Stimulated activated naive CD4-positive, alpha-beta T cell (primary cell): ENCODE data around the gene ARSD.
"Not testable (repeated sequence)": the region's sequence is repeated elsewhere in the genome, so short reads cannot be mapped to it uniquely, and the experiment has no call there.

Experiments
- DNase-seq, 6 experiments: peaks; one replicate each; lab custom pipeline; 2025; lab: John Stamatoyannopoulos, UW

ARSD gene

DNA sequence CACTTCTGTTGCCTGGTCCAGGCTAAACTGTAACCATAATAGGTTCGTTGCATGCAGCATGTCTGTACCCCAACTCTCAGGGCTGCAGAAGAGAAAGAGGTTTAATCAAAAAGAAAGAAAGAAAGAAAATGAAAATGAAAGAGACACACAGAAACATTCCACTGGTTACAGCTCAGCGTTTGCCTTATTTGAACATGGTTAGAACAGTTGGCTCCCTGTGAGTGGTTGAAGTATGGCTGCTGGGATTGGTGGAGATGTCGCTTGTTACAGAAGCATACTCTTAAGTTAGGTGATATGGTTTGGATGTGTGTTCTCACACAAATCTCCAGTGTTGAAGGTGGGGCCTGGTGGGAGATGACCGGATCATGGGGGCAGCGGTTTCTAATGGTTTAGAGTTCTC is 36.3 kb downstream of the ARSD start:
- no peak for DNase-seq

DNA sequence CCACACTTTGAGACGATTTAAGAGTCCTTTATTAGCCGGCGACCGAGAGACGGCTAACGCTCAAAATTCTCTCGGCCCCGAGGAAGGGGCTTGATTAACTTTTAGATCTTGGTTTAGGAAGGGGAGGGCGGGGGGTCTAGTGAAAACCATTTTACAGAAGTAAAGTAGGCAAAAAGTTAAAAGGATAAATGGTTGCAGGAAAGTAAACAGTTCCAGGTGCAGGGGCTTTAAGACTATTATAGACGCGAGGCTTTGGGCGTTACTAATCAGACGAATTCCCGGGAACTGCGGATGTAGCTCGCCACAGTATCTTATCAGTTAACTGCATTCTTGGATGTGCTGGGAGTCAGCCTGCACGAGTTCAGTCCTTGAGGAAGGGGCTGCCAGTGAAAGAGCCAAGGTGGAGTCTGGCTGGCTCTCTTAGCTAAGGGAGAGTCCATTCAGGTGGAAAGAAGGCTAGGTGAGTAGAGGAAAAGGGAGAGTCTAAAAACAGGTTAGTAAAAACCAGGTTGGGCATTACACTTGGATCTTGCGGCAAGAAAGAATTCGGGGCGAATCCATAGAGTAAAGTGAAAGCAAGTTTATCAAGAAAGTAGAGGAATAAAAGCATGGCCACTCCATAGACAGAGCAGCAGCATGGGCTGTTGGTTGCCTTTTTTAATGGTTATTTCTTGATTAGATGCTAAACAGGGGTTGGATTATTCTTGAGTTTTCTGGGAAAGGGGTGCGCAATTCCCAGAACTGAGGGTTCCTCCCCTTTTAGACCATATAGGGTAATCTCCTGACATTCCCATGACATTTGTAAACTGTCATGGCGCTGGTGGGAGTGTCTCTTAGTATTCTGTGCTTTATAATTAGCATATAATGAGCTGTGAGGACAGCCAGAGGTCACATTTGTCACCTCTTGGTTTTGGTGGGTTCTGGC is 38.3 kb downstream of the ARSD start:
- not testable (repeated sequence) for DNase-seq

DNA sequence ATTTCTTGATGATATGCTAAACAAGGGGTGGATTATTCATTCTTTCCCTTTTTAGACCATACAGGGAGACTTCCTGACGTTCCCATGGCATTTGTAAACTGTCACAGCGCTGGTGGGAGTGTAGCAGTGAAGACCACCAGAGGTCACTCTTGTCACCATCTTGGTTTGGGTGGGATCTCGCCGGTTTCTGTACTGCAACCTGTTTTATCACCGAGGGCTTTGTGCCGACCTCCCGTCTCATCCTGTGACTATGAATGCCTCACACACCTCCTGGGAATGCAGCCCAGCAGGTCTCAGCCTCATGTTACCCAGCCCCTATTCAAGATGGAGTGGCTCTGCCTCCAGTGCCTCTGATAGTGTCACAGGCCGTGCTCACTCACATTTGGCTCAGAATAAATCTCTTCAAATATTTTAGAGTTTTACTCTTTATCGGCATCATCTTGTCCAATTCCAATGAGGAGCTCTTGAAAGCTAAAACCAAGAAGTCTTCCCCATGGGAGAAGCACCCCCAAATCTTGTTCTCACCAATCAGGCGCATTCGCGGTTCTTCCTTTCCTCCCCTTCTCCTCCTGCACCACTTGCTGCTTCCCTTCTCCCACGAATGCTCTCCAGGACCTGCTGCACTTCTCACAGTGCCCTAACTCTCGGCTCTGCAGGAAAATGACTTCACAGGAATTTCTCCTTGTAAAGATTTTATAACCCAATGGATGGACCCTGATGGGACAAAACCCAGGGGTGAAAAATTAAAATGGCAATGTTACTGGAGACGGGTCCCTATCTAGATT is 39.2 kb downstream of the ARSD start:
- DNase-seq: not testable (repeated sequence)

DNA sequence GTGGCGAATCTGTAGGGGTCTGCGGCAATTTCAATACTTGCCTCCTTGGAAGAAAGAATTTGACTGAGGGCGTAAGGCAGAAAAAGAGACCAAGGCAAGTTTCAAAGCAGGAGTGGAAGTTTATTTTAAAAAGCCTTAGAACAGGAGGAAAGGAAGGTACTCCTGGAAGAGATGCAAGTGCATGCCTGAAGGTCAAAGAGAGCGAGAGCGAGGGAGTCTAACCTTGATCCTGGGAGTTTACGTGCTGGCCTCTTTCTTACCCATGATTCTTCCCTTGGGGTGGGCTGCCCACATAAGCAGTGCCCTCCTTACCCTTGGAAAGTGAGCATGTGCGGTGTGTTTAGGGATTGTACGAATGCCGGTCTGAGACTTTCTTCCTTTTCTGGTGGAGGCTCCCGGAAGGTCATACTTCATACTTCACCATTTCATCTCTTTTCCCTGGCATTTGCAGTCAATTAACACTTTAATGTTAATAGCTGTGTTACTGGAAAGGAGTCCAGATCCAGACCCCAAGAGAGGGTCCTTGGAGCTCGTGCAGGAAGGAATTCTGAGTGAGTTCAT is 40.0 kb downstream of the ARSD start:
- DNase-seq: no peak

DNA sequence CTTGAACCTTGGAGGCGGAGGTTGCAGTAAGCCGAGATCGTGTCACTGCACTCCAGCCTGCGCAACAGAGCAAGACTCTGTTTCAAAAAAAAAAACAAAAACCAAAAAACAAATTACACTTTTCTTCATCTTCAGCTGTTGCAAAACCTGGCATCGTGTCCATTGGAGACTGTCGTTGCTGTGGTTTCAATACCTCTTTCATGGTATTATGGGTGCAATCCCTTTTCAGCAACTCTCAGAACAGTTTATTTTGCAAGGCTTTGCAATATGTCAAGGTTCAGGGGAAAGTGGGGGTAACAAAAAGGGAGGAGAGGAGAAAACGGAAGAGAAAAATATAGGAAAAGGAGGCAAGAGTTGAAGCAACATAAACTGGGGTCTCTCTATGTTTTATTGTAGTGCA is 40.8 kb downstream of the ARSD start:
- no peak for DNase-seq

DNA sequence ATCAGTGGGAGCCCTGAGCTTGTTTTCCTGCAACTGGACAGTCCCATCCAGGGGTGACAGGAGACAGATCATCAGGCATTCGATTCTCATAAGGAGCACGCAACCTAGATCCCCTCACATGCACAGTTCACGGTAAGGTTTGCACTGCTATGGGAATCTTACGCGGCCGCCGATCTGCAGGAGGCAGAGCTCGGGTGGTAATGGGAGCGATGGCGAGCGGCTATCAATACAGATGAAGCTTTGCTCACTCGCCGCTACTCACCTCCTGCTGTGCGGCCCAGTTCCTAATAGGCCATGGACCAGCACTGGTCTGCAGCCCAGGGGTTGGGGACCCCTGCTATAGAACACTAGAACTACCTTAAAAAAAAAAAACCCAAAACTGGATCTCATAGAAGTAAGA is 45.4 kb downstream of the ARSD start:
- DNase-seq: no peak

DNA sequence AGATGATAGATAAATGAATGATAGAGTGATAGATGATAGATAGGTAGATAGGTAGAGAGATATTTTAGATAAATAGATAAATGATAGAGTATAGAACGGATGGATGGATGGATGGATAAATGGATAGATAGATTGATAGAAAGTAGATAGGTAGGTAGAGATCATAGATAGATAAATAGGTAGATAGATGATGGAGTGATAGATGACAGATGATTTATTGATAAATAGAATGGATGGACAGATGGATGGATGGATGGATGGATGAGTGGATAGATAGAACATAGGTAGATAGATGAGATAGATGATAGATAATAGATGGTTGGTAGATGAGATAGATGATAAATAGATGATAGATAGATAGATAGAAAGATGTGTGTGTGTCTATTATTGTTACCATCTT is 49.5 kb downstream of the ARSD start:
- no peak for DNase-seq

DNA sequence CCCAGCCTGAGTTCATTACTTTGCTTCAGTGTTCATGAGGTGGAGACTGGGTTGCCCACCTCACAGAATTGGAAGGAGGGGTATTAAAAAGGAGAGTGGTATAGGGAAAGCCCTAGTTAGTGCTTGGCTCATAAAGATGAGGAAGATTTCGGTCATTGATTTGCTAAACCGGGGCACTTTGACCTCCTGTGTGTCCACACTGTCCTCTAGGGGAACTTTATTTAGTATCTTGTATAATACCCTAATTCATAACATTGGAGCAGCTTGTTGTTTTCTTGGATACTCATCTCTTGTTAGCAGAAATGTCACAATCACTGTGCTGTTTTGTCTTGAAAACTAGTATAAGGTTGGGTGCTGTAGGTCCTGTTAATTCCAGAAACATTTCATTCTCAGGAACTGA is 50.6 kb downstream of the ARSD start:
- DNase-seq: no peak

DNA sequence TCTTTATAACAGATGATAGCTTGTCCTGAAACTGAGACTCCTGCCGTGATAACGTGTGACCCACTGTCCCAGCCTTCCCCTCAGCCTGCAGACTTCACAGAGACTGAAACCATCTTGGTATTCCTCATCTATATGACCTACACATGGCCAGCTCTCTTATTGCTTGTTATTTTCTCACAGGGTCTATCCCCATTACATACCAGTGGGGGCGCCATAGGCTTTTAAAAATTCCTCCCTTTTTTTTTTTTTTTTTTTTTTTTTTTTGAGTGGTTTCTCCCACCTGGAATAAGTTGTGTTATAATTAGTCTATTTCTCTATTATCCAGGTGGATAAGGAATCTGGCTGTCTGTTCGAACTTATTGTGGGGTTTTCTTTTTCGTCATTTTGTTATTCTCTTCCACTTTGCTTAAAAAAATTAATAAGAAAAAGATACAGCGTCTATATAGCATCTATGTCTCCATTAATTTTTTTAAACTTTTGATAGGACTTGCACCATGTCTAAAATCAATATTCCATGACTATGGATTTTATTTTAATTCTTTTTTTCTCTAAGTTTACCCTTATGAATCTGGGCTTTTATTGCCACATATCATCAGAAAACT is 53.2 kb downstream of the ARSD start:
- no peak for DNase-seq

DNA sequence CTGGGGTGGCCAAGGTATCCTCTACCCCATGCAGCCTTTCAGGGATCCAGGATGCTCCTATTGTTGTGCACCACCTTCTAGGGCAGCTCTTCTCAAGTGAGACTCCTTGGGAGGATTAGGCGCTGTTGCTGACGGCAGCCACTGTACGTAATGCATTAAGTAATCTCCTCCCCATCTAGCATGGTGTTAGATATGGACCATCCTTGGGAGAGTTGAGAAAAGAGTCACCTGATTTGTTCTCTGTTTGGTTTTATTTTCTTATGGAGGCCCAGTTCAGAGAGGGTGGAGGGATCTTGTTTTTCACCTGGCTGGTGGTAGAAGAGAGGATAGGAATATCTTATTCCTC is 54.0 kb downstream of the ARSD start:
- no peak for DNase-seq

DNA sequence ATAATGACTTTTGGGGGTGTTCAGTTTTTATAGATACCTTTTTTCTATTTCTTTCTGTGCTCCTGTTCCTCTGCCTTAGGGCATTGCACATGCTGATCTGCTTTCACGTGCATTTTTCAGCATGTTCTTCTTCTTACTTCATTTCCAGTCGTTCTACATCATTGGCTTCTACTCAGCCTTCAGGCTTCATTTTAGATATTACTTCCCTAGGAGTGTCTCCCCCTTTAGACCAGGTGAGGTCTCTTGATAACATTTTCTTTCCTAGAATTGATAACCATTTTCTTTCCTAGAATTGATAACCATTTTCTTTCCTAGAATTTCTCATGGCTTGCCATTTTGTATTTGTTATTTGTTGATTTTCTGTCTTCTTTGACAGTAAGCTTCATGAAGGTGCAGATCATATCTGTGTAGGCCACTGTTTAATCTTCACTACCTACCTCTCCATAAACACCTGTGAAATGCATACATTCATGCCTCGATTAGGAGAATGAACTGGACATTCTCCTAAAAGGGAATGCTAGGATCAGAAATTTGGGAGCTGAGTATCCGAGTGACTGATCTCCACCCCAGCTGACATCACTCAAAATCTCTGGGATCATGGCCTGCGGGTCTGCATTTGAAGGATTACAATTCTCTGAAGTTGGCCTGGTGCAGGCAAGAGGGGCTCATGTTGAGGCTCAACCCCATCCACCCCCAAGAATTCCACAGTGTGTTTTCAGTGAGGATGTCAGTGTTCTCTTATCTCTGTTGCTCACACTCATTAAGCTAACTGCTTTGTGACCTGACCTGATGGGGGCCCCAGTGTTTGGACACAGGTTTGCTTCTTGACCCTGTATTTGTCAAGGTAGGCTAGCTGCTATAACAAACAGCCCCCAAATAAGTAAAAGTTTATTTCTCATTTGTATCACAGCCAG is 54.7 kb downstream of the ARSD start:
- no peak for DNase-seq

DNA sequence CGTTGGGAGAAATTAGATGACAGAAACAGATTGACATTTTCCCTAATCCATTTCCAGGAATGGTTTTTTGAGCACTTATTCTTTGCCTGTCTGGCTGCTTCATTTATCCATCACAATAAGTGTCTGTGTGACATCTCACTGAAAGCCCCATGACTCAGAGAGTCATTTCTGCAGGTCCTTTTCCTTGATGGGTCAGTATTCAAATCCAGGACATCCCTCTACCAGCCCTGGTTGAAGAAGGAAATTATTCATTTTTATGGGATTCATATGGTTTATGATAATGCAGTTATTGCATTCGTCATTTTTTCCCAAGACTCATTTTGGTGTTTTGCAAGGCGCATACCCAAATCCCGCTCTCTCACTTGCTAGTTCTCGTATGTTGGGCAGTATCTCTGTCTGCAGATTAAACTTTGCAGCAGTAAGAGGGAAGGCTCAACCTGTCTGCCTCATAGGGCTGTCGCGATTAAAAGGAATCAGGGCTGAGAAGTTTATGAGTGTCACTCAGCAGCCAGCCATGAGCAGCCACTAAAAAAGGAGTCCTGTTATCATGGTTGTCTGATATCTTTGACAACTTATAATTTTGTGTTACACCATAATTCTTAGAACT is 56.4 kb downstream of the ARSD start:
- DNase-seq: no peak

DNA sequence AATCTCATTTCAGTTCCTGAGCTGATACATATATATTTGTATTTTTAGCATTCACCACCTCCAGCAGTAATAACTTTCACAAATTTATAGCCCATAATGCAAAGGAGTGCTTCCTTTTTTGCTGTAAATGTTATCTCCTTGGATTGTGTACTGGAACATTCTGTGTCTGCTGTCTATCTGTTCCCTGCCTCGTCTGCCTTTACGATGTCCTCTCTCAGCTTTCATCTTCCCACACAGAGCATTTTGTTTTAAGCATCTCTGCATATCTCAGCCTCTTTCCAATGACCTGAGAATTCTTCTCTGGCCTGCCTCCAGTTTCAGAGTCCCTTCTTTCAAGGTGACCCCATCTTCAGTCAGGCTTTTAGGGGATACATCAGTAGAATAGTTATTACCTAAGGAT is 57.3 kb downstream of the ARSD start:
- no peak for DNase-seq

DNA sequence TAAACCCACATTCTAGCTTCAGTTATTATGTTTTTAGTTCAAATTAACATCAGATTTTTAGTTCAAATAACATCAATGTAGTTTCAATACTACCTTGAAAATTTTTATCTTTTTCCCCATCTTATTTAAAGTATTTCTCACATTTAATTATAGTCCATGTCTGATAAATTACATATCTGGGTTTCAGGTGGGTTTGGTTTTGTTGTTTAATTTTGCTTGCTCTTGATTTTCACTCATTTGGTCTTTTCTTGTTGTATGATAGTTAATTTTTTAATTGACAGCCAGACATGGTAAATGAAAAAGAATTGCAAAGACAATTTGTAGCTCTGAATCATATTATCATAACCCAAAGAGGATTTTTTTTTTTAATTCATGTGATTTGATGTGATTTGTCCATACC is 58.5 kb downstream of the ARSD start:
- no peak for DNase-seq

DNA sequence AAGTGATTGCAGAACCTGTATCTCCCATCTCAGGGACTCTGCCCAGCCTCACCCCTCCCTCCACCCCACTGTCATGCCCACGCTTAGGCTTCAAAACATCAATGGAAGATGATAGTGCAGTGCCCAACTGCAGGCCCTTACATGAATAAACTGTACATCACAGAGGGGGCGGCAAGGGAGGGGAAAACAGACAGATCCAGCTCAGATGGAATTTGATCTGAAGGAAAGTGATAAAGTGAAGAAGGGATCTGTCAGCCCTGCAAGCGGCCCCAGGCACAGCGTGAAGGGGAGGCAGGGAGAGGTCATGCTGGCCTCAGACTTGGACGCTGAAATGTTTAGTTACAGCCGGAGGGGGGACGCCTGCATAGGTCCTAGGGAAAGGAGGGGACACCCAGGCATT is 61.9 kb downstream of the ARSD start:
- no peak for DNase-seq

DNA sequence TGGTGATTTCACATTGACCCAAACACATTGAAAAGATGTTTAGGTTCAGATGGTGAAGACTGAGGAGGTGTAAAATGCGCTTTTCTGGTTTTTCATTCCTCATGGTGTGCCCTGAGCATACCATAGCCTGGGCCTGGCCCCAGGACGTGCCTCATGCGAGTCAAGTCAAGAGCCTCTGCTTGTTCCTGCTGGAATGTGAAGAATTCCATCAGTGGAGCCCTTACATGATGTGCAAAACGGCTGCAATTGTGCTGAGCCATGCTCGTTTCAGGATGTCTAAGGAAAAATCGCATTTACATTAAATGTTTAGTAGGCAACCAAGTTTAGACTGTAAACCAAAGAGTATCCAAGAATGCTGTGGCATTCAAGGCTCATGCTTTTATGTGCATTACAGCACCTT is 65.5 kb downstream of the ARSD start:
- no peak for DNase-seq

DNA sequence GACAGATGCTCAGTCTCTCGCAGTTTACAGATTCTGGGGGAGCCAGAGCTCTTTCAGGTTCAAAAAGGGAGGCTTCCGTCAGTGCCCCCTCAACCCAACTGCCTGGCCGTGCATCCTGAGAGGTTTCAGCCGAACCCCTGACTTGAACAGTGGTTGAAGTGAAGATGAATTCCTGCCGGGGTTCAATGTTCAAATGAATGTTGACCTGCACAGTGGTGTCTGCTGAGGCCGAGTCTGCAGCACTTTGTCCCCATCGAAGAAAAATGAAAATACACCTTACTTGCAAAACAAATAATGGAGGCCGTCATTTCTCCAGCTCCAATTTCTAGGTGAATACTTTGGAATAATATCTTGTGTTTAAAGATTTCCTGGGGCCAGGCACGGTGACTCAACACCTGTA is 66.7 kb downstream of the ARSD start:
- DNase-seq: no peak

DNA sequence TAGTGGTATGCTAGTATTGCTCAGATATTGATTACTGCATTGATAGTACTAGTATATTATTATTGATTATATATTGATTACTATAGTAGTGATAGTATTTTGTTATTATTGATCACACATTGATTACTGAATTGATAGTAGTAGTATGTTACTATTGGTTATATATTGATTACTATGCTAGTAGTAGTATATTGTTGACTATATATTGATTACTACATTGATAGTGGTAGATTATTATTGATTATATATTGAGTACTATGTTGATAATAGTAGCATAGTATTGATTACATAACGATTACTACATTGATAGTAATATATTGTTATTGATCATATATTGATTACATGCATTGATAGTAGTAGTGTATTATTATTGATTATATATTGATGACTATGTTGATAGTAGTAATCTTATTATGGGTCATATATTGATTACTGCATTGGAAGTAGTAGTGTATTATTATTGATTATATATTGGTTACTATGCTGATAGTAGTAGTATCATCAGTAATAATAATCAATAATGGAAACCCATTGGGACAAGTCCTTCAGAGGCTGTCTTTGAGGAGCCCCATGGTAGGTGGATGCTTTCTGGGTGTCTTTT is 69.8 kb downstream of the ARSD start:
- no peak for DNase-seq

DNA sequence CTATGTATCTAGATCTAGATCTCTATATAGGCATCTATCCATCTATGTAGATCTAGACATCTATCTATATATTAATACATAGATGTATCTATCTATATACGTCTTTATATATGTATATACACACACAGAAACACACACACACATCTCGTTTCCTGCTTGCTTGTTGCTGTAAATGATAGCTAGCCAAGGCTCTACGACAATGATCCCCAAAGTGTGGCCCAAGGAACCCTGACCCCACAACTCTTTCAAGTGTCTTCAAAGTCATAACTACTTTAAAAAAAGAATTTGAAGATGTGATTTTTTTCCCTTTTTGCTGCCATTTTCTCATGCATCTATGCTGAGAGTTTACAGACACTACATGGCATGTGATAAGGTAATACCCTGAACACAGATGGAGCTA is 71.6 kb downstream of the ARSD start:
- DNase-seq: no peak

DNA sequence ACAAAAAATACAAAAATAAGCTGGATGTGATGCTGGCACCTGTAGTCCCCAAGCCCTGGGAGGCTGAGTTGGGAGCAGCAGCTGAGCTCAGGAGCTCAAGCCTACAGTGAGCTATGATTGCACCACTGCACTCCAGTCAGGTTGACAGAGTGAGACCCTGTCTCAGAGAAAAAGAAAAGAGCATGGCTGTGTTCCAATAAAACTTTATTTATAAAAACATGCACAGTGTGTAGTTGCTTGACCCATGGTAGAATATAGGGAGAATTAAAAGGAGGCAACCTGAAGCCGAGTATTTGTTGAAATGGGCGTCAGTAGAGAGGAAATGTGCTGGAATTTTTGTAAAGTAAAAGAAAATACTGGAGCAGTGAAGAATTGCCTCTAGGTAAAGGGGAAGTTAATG is 73.4 kb downstream of the ARSD start:
- DNase-seq: no peak

DNA sequence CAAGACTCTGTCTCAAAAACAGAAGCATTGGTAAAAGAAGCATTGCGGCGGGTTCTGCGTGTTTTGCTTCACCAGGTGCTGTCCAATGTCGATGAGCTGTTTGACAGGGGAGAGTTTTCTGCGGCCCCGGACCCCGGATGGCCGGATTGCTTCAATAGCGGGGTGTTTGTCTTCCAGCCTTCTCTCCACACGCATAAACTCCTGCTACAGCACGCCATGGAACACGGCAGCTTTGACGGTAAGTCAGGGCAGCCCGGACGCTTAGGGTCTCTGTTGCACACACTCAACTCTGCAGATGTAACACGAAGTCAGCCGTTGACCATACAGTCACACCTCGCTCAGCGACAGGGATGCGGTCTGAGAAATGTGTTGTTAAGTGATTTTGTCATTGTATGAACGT is 74.2 kb downstream of the ARSD start:
- no peak for DNase-seq
